PC-3 (cell line): ENCODE measurements around the gene MORN1.

Experiments
- EZH2phosphoT487 ChIP-seq: fragments of 300-600 bp; sonication (generic); IDR thresholded peaks from 2 replicates; pipeline ENCODE4 v1.6.1; 2018; ENCODE audit warnings: mild to moderate bottlenecking, antibody characterized with exemption, low read length, borderline replicate concordance
- TF ChIP-seq, protein P1 (sequence below): fragments of 300-600 bp; sonication (generic); conservative IDR thresholded peaks from 2 replicates; pipeline ENCODE4 v1.5.1; 2017; ENCODE audit warnings: antibody characterized with exemption, low read depth, mild to moderate bottlenecking, low read length

DNA sequence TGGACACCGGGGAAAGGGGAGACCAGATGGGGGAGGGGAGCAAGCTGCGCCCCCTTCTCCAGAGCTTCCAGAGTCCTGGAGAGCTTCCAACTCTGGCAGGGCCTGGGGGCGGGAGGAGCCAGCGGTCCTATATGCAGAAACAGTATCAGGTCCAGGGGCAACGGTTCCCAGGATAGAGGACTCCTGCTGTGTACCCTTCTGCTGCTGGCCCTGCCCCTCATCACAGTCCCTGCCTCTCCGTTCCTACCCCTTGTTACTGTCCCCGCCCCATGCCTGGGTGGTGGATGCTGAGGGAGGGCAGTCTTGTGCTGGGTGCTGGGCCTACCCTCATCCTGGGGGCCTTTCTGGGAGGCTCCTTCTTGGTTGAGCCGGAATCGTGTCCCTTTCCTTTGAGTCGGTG, 40.2 kb upstream of the MORN1 start:
- TF ChIP-seq, protein P1, sequence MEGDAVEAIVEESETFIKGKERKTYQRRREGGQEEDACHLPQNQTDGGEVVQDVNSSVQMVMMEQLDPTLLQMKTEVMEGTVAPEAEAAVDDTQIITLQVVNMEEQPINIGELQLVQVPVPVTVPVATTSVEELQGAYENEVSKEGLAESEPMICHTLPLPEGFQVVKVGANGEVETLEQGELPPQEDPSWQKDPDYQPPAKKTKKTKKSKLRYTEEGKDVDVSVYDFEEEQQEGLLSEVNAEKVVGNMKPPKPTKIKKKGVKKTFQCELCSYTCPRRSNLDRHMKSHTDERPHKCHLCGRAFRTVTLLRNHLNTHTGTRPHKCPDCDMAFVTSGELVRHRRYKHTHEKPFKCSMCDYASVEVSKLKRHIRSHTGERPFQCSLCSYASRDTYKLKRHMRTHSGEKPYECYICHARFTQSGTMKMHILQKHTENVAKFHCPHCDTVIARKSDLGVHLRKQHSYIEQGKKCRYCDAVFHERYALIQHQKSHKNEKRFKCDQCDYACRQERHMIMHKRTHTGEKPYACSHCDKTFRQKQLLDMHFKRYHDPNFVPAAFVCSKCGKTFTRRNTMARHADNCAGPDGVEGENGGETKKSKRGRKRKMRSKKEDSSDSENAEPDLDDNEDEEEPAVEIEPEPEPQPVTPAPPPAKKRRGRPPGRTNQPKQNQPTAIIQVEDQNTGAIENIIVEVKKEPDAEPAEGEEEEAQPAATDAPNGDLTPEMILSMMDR = no peak
- TF ChIP-seq EZH2phosphoT487 = no peak
